Natural killer cell treated with Interleukin-12 subunit alpha and Interleukin-12 subunit beta and Interleukin-15 and Interleukin-18, amount 100 ng/mL, for 72 hours (primary cell): ENCODE measurements around the gene NAA10. TPM values are rescaled to one million over a fixed set of nuclear protein-coding genes. Genes with fewer than 3 reads are reported as not detected.

Source experiments
- ATAC-seq, 2 donors: fragments of 150-1000 bp; cut with Tn5 transposase in 1 of 2; sonication (Bioruptor Pico), chemical (Tn5 transposase) in 1 of 2; 2 replicates each; pipeline ENCODE4 v1.10.0; 2021
- DNase-seq: peaks from one replicate; pipeline ENCODE4 v3.0.0; 2022; ENCODE audit warnings: low spot score
- H3K27ac Mint-ChIP-seq, 2 donors: 1 replicate in 1 of 2; 2 replicates in 1 of 2; pipeline ENCODE4 v1.8.0; 2022; ENCODE audit warnings: mixed read lengths in 2 of 2, mild to moderate bottlenecking in 1 of 2, moderate library complexity in 1 of 2
- H3K27me3 Mint-ChIP-seq, 2 donors: 1 replicate in 1 of 2; 2 replicates in 1 of 2; pipeline ENCODE4 v1.8.0; 2022; ENCODE audit warnings: mixed read lengths in 2 of 2
- H3K36me3 Mint-ChIP-seq: one replicate; pipeline ENCODE4 v1.8.0; 2022; ENCODE audit warnings: mixed read lengths
- H3K4me1 Mint-ChIP-seq, 2 donors: 1 replicate in 1 of 2; 2 replicates in 1 of 2; pipeline ENCODE4 v1.8.0; 2022; ENCODE audit warnings: low read depth in 2 of 2, mixed read lengths in 2 of 2, mild to moderate bottlenecking in 1 of 2
- H3K4me3 Mint-ChIP-seq: one replicate; pipeline ENCODE4 v1.8.0; 2022; ENCODE audit warnings: mixed read lengths
- H3K9me3 Mint-ChIP-seq: 2 replicates; pipeline ENCODE4 v1.8.0; 2022; ENCODE audit warnings: mixed read lengths
- total RNA-seq, 2 donors: library from RNA; stranded (reverse); gene quantifications; one replicate each; pipeline ENCODE4 v1.2.3, GENCODE V29; 2022

NAA10 gene
- total RNA-seq, 2 donors from 2014 or later, result 115 to 175 TPM

DNA sequence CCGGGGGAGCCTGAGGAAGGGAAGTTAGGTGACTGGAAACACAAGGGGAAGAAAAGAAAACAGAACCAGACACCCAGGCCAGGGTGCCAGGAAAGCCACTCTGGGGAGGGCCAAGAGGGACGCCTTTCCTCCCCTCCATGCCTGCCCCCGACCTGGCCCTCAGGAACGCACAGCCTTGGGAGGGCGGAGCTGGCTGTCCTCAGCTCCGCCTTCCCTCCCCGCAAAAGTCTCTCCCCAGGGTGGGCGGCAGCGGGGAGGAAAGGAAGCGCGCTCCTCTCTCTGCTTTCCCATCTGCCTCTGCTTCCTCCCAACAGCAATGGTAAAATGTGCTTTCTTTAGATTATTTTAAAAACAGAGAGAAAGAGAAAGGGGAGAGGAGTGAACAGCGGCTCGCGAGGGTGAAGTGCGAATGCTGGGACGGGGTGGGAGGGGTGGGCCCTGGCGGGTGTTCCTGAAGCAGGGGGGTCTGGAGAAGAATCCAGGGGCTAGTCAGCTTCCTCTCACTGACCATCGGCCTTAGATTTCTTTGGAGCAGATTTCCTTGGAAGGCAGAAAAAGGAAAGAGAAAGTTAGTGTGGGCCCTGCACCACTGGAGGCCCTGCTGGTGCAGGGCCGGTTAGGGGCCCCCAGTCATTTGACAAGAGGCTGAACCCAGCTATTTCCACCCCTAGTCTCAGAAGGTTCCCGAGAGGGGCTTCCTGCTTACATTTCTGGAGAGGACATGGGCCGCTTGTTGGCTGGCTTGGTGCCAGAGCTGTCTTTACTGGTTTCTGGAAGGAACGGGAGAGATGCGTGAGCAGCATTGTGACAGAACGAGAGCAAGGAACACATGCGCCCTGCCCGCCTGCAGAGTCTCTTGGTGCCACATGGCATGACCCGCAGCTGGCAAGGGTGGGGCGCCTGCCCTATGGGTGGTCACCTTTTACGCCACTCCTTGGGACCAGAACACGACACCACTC is 14.3 kb upstream of the NAA10 start:
- DNase-seq (no peak), ATAC-seq (no peak)
- Mint-ChIP-seq H3K36me3 (peaks cover 6% of the 10 kb centered on the region), H3K4me3 (peak overlapping the region; percentile 64), H3K27me3 (no peaks in the 10 kb centered on the region), H3K27ac (peak overlapping the region; percentile 64 to 79), H3K9me3 (no peaks in the 10 kb centered on the region), H3K4me1 (peaks cover 14 to 16% of the 10 kb centered on the region in 2 donors)

GRCh38 chrX:153948002-153948466 is 13.2 kb upstream of the NAA10 start:
- H3K9me3 Mint-ChIP-seq, result no peaks in the 10 kb centered on the region
- ATAC-seq (no peak), DNase-seq (no peak)
- H3K36me3 Mint-ChIP-seq, result peaks cover 6% of the 10 kb centered on the region
- H3K27me3 Mint-ChIP-seq, result no peaks in the 10 kb centered on the region
- H3K4me1 Mint-ChIP-seq, result peaks cover 13 to 14% of the 10 kb centered on the region in 2 donors
- H3K27ac Mint-ChIP-seq, result peak overlapping the region; percentile 64 to 79
- H3K4me3 Mint-ChIP-seq, result peak overlapping the region; percentile 64

DNA sequence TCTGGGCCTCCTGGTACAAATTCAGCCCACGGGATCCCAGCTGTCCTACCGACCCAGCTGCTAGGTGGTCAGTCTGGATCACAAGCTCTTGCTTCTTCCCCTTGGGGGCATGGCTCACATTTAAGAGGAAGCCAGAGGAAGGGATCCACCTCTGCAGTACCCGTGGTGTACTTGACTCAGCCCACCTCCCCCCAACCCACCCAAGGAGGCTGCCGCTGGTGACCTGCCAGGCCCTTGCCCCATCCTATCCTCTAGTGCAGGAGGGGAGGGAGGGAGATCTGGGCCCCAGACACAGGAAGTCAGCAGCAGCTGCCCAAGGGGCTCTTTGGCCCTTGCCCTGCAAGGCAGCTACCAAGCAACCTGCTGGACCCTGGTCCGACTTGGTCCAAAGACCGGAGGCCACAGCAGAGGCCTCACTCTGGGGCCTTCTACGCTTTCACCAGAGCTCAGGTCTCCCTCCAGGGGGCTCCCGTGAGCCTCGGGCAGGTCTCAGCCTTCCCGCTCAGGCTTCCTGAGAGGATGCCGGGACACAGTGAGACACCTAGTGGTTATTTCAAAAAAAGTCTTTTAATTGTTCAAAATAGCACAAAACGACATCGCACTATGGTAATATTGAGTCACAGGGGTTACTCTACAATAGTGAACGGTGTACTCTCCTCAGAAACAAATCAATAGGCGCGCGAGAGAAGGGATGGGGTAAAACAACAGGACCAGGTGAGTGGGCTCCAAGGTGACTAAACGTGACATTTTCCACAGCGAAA is 12.4 kb upstream of the NAA10 start:
- H3K4me1 Mint-ChIP-seq, result peaks cover 13 to 14% of the 10 kb centered on the region in 2 donors
- no peaks in the 10 kb centered on the region for H3K27me3 Mint-ChIP-seq
- ATAC-seq (peak; percentile 82 to 85), DNase-seq (peak; percentile 82)
- peak overlapping the region; percentile 45 for H3K4me3 Mint-ChIP-seq
- no peaks in the 10 kb centered on the region for H3K9me3 Mint-ChIP-seq
- peak overlapping the region; percentile 60 to 64 for H3K27ac Mint-ChIP-seq
- peaks cover 6% of the 10 kb centered on the region for H3K36me3 Mint-ChIP-seq

- no peak overlapping the region for H3K4me3 Mint-ChIP-seq
- no peak for ATAC-seq
- no peak for DNase-seq
- H3K27ac Mint-ChIP-seq, result no peak overlapping the region
- H3K4me1 Mint-ChIP-seq, result peaks cover 14 to 15% of the 10 kb centered on the region in 2 donors
- H3K27me3 Mint-ChIP-seq, result peaks cover 0 to 1% of the 10 kb centered on the region in 2 donors
- peaks cover 6% of the 10 kb centered on the region for H3K36me3 Mint-ChIP-seq
- H3K9me3 Mint-ChIP-seq, result no peaks in the 10 kb centered on the region
These were observed 11.4 kb upstream of the NAA10 start for GRCh38 chrX:153945956-153946943.

DNA sequence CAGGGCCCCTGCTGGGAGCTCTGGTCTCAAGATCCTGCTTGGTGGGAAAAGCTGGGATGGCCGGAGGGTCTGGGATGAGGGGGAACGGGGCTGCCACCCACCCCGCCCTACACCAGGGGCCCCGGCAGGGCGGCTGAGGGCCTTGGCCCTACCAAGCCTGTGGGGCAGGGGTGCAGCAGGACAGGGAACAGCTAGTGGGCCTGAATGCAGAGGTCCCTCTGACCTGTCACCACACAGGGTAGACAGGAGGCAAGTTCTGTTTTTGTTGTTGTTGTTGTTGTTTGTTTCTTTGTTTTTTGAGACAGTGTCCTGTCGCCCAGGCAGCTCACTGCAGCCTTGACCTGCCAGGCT is 9.9 kb upstream of the NAA10 start:
- Mint-ChIP-seq H3K4me3 (peak overlapping the region; percentile 66), H3K9me3 (no peaks in the 10 kb centered on the region), H3K27ac (no peak overlapping the region), H3K36me3 (peaks cover 6% of the 10 kb centered on the region), H3K4me1 (peaks cover 14 to 17% of the 10 kb centered on the region in 2 donors), H3K27me3 (peaks cover 0 to 3% of the 10 kb centered on the region in 2 donors)
- ATAC-seq (peak; percentile 11 to 23), DNase-seq (no peak)

DNA sequence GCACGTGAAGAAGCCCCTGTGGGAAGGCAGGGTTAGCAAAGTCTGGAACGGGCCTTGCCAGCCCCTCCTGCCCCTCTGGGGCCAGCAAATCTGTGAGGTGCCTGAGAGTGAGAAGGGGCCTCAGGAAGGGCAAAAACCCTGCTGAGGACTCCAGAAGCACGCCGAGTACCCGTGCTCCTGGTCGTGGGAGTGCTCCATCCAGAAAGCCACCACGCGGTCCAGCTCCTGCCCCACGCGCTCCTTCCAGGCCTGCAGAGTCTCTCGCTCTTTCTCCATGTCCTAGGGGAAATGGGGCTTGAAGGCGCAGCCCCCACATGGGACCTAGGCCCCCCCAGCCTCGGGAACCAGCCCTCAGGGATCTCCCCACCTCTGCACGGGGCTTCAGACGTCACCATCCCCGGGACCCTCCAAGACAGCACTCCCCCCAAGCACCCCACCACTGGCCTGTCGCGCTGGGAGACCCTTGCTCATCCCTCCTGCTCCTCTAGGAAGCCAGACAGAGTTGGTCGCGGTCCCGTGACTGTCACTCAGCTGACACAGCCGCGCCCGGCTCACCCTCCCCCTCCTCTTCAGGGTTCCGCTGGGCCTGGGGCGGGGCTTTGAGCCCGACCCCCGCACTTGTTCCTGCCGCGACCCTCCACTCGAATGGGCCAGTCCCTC is 9.4 kb upstream of the NAA10 start, which contains the start of gene RENBP:
Gene RENBP (minus strand): TSS at position 504 of the 660 bp plus-strand sequence. CDS start 33 bp downstream, at position 471.
- DNase-seq (no peak), ATAC-seq (peak; percentile 38 to 58)
- Mint-ChIP-seq H3K36me3 (peaks cover 6% of the 10 kb centered on the region), H3K27me3 (peaks cover 0 to 3% of the 10 kb centered on the region in 2 donors), H3K4me1 (peaks cover 14 to 17% of the 10 kb centered on the region in 2 donors), H3K4me3 (peak within 1 kb of the TSS; percentile 66), H3K9me3 (no peaks in the 10 kb centered on the region), H3K27ac (peak within 1 kb of the TSS in 1 of 2 donors; percentile 35)

DNA sequence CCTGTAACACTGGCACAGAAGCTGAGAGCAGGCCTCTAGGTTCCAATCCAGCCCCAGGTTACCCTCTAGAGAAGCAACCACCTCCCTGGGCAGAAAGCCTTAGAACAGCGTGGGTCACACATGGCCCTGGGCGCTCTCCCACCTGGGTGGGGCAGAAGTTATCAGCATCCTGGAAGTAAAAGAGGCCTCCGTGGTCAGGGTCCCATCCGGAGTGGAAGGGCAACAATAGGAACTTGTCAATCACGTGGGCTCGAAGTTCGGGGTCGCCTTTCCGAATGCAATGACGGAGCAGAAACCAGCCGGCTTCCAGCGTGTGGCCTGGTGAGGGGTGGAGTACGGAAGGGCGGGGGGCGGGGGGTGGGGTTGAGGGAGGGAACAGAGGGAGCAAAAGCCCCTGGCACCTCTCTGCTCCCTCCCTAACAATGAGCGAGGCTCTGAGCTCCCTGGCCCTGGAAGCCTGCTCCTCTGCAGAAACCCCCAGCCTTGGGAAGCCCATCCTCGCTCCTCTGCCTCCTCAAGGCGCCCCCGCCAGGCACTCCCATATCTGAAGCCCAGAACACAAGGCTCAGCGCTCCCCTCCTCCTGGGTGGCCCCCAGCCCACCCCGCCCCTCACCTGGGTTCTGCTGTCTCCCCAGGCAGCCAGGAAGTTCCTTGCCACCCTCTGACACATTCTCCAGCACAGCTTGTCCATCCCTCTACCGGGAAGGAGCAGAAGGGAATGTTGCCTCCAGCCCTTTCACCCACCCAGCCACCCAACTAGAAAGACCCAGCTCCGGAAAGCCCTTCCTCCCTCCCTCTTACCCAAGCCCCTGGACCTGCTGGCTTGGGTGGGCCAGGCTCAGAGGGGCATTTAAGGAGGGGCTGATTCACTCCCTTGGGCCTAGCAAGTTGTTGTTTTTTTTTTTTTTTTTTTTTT is 6.8 kb upstream of the NAA10 start:
- Mint-ChIP-seq H3K36me3 (no peaks in the 10 kb centered on the region), H3K4me1 (peaks cover 0 to 10% of the 10 kb centered on the region in 2 donors), H3K9me3 (no peaks in the 10 kb centered on the region), H3K4me3 (peak overlapping the region; percentile 60), H3K27me3 (peaks cover 0 to 5% of the 10 kb centered on the region in 2 donors), H3K27ac (no peak overlapping the region)
- DNase-seq (no peak), ATAC-seq (no peak)

GRCh38 chrX:153939573-153939972 is 4.7 kb upstream of the NAA10 start:
- ATAC-seq (no peak), DNase-seq (no peak)
- Mint-ChIP-seq H3K4me1 (peaks cover 0 to 15% of the 10 kb centered on the region in 2 donors), H3K27me3 (peaks cover 0 to 6% of the 10 kb centered on the region in 2 donors), H3K27ac (no peak overlapping the region), H3K36me3 (no peaks in the 10 kb centered on the region), H3K4me3 (no peak overlapping the region), H3K9me3 (no peaks in the 10 kb centered on the region)

DNA sequence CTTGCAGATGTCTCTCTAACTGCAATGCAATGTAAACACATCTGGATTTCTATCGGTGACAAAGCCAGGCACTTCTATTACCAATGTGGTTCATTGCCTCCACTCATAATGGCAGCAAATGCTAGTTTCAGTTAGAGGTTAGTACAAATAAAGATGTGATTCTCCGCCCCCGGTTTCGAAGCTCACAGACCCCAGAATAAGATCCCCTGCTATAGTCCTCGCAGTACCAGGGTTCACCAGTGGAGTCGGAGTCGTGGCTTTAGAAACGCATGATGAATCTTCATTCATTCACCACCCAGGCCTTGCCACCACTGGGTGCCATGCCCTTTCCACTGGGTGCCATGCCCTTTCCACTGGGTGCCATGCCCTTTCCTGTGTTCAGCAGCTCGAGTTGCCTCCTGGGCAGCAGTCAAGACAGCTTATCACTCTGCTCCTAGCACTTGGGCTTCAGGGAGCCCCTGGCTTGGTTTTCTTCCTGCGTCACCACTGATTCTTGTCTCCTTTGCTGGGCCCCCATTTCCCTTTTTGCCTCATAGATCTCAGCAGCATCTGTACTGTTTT is 3.5 kb upstream of the NAA10 start:
- H3K9me3 Mint-ChIP-seq, result no peaks in the 10 kb centered on the region
- no peaks in the 10 kb centered on the region for H3K36me3 Mint-ChIP-seq
- peaks cover 0 to 17% of the 10 kb centered on the region in 2 donors for H3K4me1 Mint-ChIP-seq
- no peak overlapping the region for H3K4me3 Mint-ChIP-seq
- DNase-seq (no peak), ATAC-seq (no peak)
- H3K27me3 Mint-ChIP-seq, result peaks cover 0 to 6% of the 10 kb centered on the region in 2 donors
- no peak overlapping the region for H3K27ac Mint-ChIP-seq

DNA sequence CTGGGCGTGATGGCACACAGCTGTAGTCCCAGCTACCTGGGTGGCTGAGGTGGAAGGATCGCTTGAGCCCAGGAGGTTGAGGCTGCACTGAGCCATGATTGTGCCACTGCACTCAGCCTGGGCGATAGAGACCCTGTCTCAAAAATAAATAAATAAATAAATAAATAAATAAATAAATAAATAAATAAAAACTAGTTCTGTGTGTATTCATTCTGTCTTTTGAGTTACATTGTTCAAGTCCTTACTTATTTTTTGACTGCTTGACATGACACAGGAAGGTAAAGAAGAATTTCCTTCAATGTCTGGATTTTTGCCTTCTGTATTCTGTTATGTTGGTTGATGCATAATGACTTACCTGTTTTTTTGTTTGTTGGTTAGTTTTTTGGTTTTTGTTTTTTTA is 2.2 kb upstream of the NAA10 start:
- Mint-ChIP-seq H3K4me1 (peaks cover 0 to 17% of the 10 kb centered on the region in 2 donors), H3K36me3 (no peaks in the 10 kb centered on the region), H3K27me3 (peaks cover 0 to 6% of the 10 kb centered on the region in 2 donors), H3K9me3 (no peaks in the 10 kb centered on the region), H3K27ac (peak overlapping the region in 1 of 2 donors; percentile 19), H3K4me3 (no peak overlapping the region)
- no peak for DNase-seq
- ATAC-seq, result no peak

DNA sequence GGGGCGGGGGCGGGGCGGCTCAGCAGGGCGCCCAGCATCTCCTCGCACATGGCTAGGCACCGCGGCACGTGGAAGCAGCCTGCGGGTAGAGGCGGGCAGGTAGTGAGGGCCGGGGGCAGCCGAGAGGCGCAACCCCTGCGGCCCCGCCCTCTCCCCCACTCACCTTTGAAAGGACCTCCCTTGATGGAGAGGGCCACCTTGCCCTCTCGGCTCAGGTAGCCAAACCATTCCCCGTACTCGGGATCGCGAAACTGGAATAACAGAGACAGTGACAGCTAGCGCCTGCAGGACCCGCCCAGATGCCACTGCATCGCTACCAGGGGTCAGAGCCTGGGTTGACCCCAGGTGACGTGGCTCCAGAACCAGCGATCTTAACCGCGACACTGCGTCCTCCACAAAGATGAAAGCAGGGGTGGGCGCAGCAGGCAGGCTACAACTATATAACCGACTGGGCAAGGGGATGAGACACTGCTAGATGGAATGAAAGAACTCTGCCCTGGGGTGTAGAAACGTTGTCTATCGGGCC is 552 bp upstream of the NAA10 start:
- H3K9me3 Mint-ChIP-seq, result no peaks in the 10 kb centered on the region

More for the DNA sequence above, 552 bp upstream of the NAA10 start:
- Mint-ChIP-seq H3K4me1 (peaks cover 4 to 18% of the 10 kb centered on the region in 2 donors), H3K27ac (no peak overlapping the region), H3K4me3 (peak overlapping the region; percentile 56), H3K36me3 (no peaks in the 10 kb centered on the region), H3K27me3 (peaks cover 0 to 2% of the 10 kb centered on the region in 2 donors)
- no peak for DNase-seq
- ATAC-seq, result no peak
